Measurements from ENCODE around the gene MAP4K4. TPM values are rescaled to one million over a fixed set of nuclear protein-coding genes. Genes with fewer than 3 reads are reported as not detected.

The MAP4K4 gene
- total and polyA plus RNA-seq, 2 experiments from 2014 or later, result 59.1 to 84.4 TPM

DNA sequence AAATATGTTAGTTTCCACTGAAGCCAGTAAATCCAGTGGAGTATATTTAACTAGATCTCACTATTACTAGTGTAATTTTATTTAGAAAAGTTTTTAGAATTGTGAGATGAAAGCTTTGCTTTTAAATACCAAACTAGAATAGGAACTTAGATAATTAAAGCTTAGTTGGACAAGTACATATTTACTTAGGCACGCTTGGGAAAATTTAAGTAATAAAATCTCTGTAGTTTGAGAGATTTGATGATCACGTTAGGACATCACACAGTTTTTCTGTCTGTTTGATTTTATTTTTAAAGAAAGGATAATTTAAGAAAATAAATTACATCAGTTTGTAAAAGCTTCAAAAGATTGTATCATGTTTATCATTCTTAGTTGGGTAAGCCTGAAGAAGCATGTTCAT is 153.5 kb downstream of the MAP4K4 start:
- Histone ChIP-seq H2AFZ (no peak overlapping the region), H3K36me3 (replicated peaks; ENCODE audit: insufficient read depth, low read depth) (no peaks in the 10 kb centered on the region), H3K9me3 (ENCODE audit: low read depth) (no peaks in the 10 kb centered on the region)

DNA sequence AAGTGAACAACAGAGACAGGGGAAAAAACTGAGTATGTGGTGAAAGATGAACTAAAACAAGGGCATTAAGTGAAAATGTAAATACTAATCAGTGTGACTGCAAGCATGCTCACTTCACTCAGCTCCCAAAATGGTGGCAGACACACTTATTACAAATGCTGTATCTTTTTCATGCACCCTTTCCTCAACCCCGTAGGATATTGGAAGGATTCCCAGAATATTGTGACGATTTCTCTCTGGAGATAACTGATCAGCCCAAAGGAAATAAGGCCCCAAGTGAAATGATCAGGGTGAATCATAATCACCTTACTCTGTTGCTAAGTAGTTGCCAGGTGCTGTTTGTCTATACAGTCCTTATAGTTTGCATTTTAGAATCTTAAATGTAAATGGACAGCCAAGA is 155.3 kb downstream of the MAP4K4 start:
- Histone ChIP-seq H3K27ac (no peak overlapping the region), H3K9me3 (ENCODE audit: low read depth) (no peaks in the 10 kb centered on the region), H3K4me2 (no peak overlapping the region), H2AFZ (no peak overlapping the region), H3K79me2 (peaks cover 24% of the 10 kb centered on the region), H3K9me2 (replicated peaks; ENCODE audit: insufficient read depth) (no peaks in the 10 kb centered on the region), H3K4me1 (ENCODE audit: insufficient read depth) (no peaks in the 10 kb centered on the region), H3K27me3 (no peaks in the 10 kb centered on the region), H3K4me3 (no peak overlapping the region), H4K20me1 (ENCODE audit: insufficient read depth, poor library complexity, severe bottlenecking) (no peaks in the 10 kb centered on the region), H3K36me3 (replicated peaks; ENCODE audit: insufficient read depth, low read depth) (no peaks in the 10 kb centered on the region)
- TF ChIP-seq EZH2phosphoT487 (IDR thresholded peaks at IDR 0.05; ENCODE audit: low read depth, severe bottlenecking, unreplicated experiment), result no peak
- no peak for DNase-seq (ENCODE audit: low spot score)
- WGBS (ENCODE audit: low lambda C conversion rate, missing lambda C conversion rate), result 92% methylated on average over 2 of the region's 2 CpGs

More for the DNA sequence above, 153.5 kb downstream of the MAP4K4 start:
- no peaks in the 10 kb centered on the region for H3K9me2 ChIP-seq (replicated peaks; ENCODE audit: insufficient read depth)
- no peaks in the 10 kb centered on the region for H3K27me3 ChIP-seq
- TF ChIP-seq EZH2phosphoT487 (IDR thresholded peaks at IDR 0.05; ENCODE audit: low read depth, severe bottlenecking, unreplicated experiment), result no peak
- TF ChIP-seq, protein P1, sequence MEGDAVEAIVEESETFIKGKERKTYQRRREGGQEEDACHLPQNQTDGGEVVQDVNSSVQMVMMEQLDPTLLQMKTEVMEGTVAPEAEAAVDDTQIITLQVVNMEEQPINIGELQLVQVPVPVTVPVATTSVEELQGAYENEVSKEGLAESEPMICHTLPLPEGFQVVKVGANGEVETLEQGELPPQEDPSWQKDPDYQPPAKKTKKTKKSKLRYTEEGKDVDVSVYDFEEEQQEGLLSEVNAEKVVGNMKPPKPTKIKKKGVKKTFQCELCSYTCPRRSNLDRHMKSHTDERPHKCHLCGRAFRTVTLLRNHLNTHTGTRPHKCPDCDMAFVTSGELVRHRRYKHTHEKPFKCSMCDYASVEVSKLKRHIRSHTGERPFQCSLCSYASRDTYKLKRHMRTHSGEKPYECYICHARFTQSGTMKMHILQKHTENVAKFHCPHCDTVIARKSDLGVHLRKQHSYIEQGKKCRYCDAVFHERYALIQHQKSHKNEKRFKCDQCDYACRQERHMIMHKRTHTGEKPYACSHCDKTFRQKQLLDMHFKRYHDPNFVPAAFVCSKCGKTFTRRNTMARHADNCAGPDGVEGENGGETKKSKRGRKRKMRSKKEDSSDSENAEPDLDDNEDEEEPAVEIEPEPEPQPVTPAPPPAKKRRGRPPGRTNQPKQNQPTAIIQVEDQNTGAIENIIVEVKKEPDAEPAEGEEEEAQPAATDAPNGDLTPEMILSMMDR (IDR thresholded peaks at IDR 0.05; ENCODE audit: poor library complexity), result no peak
- 66% methylated on average over 2 of the region's 2 CpGs for WGBS (ENCODE audit: low lambda C conversion rate, missing lambda C conversion rate)
- no peaks in the 10 kb centered on the region for H4K20me1 ChIP-seq (ENCODE audit: insufficient read depth, poor library complexity, severe bottlenecking)
- no peak overlapping the region for H3K27ac ChIP-seq
- H3K4me1 ChIP-seq (ENCODE audit: insufficient read depth), result no peaks in the 10 kb centered on the region
- DNase-seq (ENCODE audit: low spot score), result no peak
- no peak overlapping the region for H3K4me2 ChIP-seq
- H3K79me2 ChIP-seq, result peaks cover 19% of the 10 kb centered on the region
- H3K4me3 ChIP-seq, result no peak overlapping the region

DNA sequence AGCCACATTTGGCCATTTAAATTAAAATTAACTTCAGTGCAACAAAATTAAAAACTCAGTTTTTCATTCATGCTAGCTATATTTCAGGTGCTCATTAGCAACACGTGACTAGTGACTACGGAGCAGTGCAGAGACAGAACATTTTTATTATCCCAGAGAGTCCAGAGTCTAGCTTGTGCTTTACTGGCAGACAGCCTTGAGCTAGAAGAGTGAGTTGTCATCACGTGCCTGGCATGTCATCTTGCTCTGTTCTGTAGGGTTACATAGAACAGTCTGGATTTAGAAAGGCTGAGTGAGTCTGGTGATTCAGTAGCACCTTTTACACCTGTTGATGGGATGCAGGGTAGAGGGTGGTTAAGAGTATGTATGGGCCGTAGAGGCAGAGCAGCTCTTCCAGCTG is 157.4 kb downstream of the MAP4K4 start:
- Histone ChIP-seq H4K20me1 (ENCODE audit: insufficient read depth, poor library complexity, severe bottlenecking) (no peaks in the 10 kb centered on the region), H3K27ac (peak overlapping the region; percentile 78), H3K27me3 (no peaks in the 10 kb centered on the region), H3K9me2 (replicated peaks; ENCODE audit: insufficient read depth) (no peaks in the 10 kb centered on the region), H2AFZ (no peak overlapping the region), H3K36me3 (replicated peaks; ENCODE audit: insufficient read depth, low read depth) (no peaks in the 10 kb centered on the region), H3K4me1 (ENCODE audit: insufficient read depth) (no peaks in the 10 kb centered on the region), H3K4me3 (no peak overlapping the region), H3K4me2 (no peak overlapping the region), H3K79me2 (peaks cover 25% of the 10 kb centered on the region), H3K9me3 (ENCODE audit: low read depth) (no peaks in the 10 kb centered on the region)
- no peak for TF ChIP-seq EZH2 (IDR thresholded peaks at IDR 0.05; ENCODE audit: borderline replicate concordance)
- TF ChIP-seq EZH2phosphoT487 (IDR thresholded peaks at IDR 0.05; ENCODE audit: low read depth, severe bottlenecking, unreplicated experiment), result no peak
- TF ChIP-seq, protein P1 (IDR thresholded peaks at IDR 0.05; ENCODE audit: poor library complexity), result no peak
- 52% methylated on average over 4 of the region's 4 CpGs for WGBS (ENCODE audit: low lambda C conversion rate, missing lambda C conversion rate)
- peak; percentile 82 for DNase-seq (ENCODE audit: low spot score)

DNA sequence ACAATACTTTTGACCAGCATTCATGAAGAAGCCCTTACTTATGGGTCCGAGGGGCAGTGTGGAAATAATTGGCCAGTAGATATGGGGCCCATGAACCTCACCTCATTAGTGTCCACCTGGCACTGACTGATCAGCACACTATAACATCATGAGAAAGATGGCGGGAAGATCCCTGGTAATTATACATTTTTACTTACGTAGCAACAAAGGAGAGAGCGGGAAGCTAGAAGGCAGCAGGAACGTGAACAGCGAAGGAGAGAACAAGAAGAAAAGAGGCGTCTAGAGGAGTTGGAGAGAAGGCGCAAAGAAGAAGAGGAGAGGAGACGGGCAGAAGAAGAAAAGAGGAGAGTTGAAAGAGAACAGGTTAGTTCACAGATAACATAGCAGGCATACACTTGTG is 158.3 kb downstream of the MAP4K4 start:
- Histone ChIP-seq H3K9me3 (ENCODE audit: low read depth) (no peaks in the 10 kb centered on the region), H4K20me1 (ENCODE audit: insufficient read depth, poor library complexity, severe bottlenecking) (no peaks in the 10 kb centered on the region), H3K27ac (peak overlapping the region; percentile 78), H3K4me1 (ENCODE audit: insufficient read depth) (no peaks in the 10 kb centered on the region), H3K4me2 (no peak overlapping the region), H3K9me2 (replicated peaks; ENCODE audit: insufficient read depth) (no peaks in the 10 kb centered on the region), H3K4me3 (no peak overlapping the region), H3K27me3 (no peaks in the 10 kb centered on the region), H2AFZ (no peak overlapping the region), H3K36me3 (replicated peaks; ENCODE audit: insufficient read depth, low read depth) (no peaks in the 10 kb centered on the region), H3K79me2 (peaks cover 22% of the 10 kb centered on the region)
- no peak for DNase-seq (ENCODE audit: low spot score)
- TF ChIP-seq, protein P1 (IDR thresholded peaks at IDR 0.05; ENCODE audit: poor library complexity), result no peak
- TF ChIP-seq EZH2 (IDR thresholded peaks at IDR 0.05; ENCODE audit: borderline replicate concordance) (no peak), EZH2phosphoT487 (IDR thresholded peaks at IDR 0.05; ENCODE audit: low read depth, severe bottlenecking, unreplicated experiment) (no peak)
- WGBS (ENCODE audit: low lambda C conversion rate, missing lambda C conversion rate), result 95% methylated on average over 9 of the region's 9 CpGs
